ENCODE results near the gene HPCAL1. TPM values are rescaled to one million over a fixed set of nuclear protein-coding genes. Genes with fewer than 3 reads are reported as not detected.

HPCAL1 gene
- 15.2 and 15.9 TPM in 2 replicates for total RNA-seq

DNA sequence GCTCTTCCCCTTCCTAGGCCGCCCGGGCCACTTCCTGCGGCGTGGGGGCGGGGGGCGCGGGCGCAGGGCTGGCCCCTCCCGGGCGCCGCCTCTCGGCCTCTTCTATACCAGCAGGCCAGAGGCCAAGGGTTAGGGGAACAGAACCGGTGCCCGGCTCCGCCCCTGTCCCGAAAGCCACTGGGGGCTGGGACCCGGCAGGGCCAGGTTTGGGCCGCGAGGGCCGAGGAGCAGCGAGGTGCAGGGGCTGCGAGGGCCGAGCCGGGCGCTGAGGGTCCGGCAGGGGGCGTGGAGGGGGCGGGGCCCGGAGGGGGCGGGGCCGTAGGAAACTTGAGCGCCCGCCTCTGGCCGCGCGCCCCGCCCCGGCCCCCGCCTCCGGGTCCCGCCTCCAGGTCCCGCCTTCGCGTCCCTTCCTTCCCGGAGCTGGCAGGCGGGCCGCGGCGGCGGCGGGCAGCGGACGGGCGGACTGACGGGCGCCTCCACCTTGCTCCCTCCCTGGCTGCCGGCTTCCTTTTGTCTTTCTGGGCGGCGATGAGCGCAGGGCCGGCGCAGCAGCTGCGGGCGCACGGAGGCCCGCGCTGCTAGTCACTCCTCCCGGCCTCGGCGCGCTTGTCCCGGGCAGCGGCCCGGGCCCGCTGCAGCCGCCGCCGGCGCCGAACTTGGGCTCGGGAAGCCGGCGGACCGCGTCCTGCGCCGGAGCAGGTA, at the start of gene HPCAL1:
TSS of gene HPCAL1 (plus strand) at position 426 of the 702 bp plus-strand sequence. CDS start 116,854 bp downstream, outside the sequence.
- DNase-seq, result peak; percentile 87
- Mint-ChIP-seq H3K36me3 (ENCODE audit: low read depth) (peaks cover 2% of the 10 kb centered on the region), H3K4me1 (peaks cover 58% of the 10 kb centered on the region), H3K27me3 (no peaks in the 10 kb centered on the region), H3K9me3 (no peaks in the 10 kb centered on the region), H3K4me3 (peak within 1 kb of the TSS; percentile 96), H3K27ac (peak within 1 kb of the TSS; percentile 80)
- intact Hi-C loops (cut with micrococcal nuclease), result loop anchor here (1.0 to 10.0 kb wide), 8 partner anchors 29 to 512 kb away; partner anchors contain the start of genes GRHL1, KLF11, ODC1 and PDIA6
- POLR2A ChIA-PET, result interaction anchor here (0.6 to 4.5 kb wide), 14 partner anchors 18 to 1444 kb away, joined by 3 to 71 read pairs (median 6); partner anchors contain the start of genes LPIN1 and ODC1
- TF ChIP-seq, protein P1, sequence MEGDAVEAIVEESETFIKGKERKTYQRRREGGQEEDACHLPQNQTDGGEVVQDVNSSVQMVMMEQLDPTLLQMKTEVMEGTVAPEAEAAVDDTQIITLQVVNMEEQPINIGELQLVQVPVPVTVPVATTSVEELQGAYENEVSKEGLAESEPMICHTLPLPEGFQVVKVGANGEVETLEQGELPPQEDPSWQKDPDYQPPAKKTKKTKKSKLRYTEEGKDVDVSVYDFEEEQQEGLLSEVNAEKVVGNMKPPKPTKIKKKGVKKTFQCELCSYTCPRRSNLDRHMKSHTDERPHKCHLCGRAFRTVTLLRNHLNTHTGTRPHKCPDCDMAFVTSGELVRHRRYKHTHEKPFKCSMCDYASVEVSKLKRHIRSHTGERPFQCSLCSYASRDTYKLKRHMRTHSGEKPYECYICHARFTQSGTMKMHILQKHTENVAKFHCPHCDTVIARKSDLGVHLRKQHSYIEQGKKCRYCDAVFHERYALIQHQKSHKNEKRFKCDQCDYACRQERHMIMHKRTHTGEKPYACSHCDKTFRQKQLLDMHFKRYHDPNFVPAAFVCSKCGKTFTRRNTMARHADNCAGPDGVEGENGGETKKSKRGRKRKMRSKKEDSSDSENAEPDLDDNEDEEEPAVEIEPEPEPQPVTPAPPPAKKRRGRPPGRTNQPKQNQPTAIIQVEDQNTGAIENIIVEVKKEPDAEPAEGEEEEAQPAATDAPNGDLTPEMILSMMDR (IDR thresholded peaks at IDR 0.05), result no peak
- ATAC-seq (ENCODE audit: low read depth), result peak; percentile 84
- CTCF ChIA-PET, result interaction anchor here (1.1 to 9.4 kb wide), 5 partner anchors 29 to 178 kb away, joined by 3 to 94 read pairs (median 5); no protein-coding TSS in a partner anchor

DNA sequence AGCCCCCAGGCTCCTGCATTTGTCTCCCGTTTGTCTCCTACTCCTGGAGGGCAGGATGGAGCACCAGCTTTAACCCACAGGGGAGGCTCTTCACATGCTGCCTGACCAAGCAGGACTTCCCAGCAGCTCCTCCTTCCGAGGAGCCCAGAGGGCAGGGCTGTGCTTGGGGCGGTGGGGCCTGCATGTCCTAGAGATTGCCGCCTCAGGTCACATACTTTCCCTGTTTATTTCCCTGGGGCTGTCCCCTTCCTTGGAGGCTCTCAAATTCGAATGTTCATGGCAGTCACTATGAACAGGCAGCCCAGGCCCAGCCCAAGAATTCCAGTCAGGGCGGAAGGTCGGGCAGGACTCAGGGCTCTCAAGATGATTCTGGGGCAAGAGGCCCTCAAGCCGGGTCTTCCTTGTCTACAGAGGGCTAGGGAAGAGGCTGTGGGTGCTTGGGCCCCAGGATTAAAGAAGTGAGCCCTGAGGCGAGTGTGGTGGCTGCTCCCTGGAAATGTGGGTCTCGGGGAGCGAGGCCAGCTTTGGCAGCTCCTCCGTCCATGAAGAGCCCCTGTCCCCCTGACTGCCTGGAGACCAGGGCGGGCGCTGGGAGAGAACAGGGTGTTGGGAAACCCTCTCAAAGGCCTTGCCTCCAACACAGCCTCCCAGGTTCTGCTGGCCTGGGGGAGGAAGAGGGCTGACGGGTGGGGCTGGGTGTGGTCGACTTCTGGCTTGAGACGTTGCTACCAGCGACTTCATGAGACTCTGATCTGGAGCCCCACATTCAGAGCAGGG, 48.9 kb upstream of the HPCAL1 start:
- H3K27me3 Mint-ChIP-seq, result peaks cover 9% of the 10 kb centered on the region
- intact Hi-C loops (cut with micrococcal nuclease), result no loop called here
- TF ChIP-seq, protein P1 (IDR thresholded peaks at IDR 0.05), result no peak
- CTCF ChIA-PET, result no interaction called here
- DNase-seq, result no peak
- no peak for ATAC-seq (ENCODE audit: low read depth)
- H3K27ac Mint-ChIP-seq, result no peak overlapping the region
- no peak overlapping the region for H3K4me3 Mint-ChIP-seq
- H3K4me1 Mint-ChIP-seq, result peaks cover 3% of the 10 kb centered on the region
- H3K36me3 Mint-ChIP-seq (ENCODE audit: low read depth), result no peaks in the 10 kb centered on the region
- POLR2A ChIA-PET, result no interaction called here
- peaks cover 13% of the 10 kb centered on the region for H3K9me3 Mint-ChIP-seq

DNA sequence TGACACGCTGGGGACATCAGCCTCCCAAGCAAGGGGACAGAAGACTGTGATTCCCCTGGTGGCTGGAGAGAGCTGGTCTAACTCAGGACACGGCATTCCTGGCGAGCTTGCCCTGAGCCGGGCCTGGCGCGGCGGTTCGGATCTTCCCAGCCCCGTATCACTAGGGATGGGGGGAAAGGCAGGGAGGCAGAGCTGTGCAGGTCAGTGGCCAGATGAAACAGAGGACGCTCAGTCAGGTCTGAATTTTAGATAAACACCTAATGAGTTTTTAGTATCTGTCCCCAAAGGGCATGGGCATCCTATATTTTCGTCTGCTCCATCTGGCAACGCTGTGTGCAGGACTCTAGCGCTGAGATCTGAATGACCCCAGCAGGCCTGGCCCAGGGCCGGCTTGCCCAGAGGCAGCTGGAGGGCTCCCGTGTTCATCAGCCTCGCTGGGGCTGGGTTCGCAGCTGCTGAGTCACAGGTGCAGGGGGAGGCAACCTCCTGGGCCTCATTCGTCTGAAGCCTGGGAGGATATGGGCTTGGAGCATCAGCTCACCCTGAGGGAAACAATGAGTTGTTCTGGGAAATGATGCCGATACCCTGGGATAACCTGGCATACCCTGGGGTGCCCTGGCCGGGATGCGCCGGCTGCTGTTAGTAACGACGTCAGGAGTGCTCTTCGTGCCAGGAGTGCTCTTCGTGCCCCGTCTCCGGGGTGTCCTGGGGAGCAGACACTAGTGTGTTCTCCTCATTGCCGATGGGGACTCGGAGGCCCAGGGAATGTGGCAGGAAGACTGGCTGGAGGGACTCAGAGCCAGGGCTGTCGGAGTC, 48.1 kb upstream of the HPCAL1 start:
- no peak for ATAC-seq (ENCODE audit: low read depth)
- Mint-ChIP-seq H3K9me3 (peaks cover 13% of the 10 kb centered on the region), H3K36me3 (ENCODE audit: low read depth) (no peaks in the 10 kb centered on the region), H3K4me1 (no peaks in the 10 kb centered on the region), H3K4me3 (no peak overlapping the region), H3K27me3 (peaks cover 9% of the 10 kb centered on the region), H3K27ac (no peak overlapping the region)
- TF ChIP-seq, protein P1 (IDR thresholded peaks at IDR 0.05), result no peak
- ChIA-PET POLR2A (no interaction called here), CTCF (no interaction called here)
- intact Hi-C loops (cut with micrococcal nuclease), result no loop called here
- DNase-seq, result no peak

DNA sequence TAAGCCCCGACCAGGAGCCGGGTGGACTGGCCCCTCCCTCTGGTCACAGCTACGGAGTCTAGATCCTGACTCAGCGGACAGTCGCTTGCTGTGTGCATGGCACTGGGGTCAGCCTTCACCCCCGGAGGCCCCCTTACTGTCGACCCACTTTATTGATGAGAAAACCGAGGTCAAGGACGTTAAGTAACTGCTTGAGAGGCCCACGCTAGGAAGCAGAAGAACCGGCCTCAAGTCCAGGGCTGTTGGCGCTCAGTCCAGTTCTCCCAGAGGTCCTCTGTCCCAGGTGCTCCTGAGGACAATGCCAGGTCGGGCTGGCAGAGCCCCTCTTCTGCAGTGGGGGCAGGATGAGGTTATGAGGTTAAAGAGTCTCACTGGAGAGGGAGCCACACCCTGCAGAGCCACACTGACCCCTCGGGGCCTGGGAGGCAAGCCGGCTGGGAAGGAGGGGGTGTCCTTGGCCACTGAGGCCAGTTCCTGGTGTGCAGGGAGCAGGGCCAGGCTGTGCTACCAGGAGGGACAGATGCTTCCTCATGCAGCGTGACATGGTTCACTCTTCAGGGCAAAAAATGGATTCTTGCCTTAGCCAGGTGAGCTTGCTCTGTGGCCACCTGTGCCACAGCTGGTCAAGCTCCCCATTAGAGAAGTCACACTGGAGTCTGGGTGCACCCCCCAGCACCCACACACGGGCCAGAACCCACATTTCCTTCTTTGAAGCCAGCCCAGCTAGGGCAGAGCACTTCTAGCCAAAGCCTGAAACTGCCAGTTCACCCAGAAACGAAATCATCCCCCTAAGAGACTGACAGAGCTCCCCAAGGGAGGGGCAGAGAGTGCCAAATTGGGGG, 47.3 kb upstream of the HPCAL1 start:
- TF ChIP-seq, protein P1 (IDR thresholded peaks at IDR 0.05), result no peak
- no peak for DNase-seq
- no peaks in the 10 kb centered on the region for H3K36me3 Mint-ChIP-seq (ENCODE audit: low read depth)
- intact Hi-C loops (cut with micrococcal nuclease), result no loop called here
- H3K27me3 Mint-ChIP-seq, result peaks cover 9% of the 10 kb centered on the region
- no peak overlapping the region for H3K4me3 Mint-ChIP-seq
- H3K27ac Mint-ChIP-seq, result no peak overlapping the region
- peaks cover 9% of the 10 kb centered on the region for H3K9me3 Mint-ChIP-seq
- ATAC-seq (ENCODE audit: low read depth), result no peak
- no peaks in the 10 kb centered on the region for H3K4me1 Mint-ChIP-seq
- ChIA-PET POLR2A (no interaction called here), CTCF (no interaction called here)

All from activated B cell treated with CpG ODN at 0.5 μM for 24 hours (primary cell).